Measurements from ENCODE around the gene EPHA3.

DNA sequence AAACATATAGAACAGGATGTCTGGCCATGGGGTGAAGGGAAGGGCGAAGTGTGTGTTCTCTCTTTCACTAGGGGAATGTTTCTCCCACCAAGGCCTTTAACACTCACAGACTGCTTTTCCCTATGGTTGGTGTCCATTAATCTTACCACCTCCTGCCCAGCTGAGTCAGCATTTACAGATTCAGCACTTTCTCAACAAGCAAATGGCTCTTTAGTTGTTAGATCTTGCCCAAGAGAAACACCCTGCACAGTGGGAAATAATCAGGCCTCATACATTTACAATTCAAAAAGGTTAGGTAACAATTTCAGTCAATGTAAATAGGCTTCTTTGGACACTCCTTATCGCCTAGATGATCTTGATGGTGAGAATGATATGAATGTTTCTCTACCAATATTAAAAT, 418.2 kb downstream of the EPHA3 start:
- TF ChIP-seq POLR2A (IDR thresholded peaks at IDR 0.05; ENCODE audit: low read depth, low read length) (no peak), POLR2AphosphoS5 (IDR thresholded peaks at IDR 0.05; ENCODE audit: low read depth, low read length) (no peak)
